RWPE1 (cell line): ENCODE measurements around the gene ROR1.
A peak's percentile ranks its signal among the peaks of the same experiment; 100 is the strongest.

Experiments
- CTCF ChIA-PET: fragments of 350-600 bp; sonication (Branson Sonifier 250); formaldehyde crosslinking; extraction: SDS; loops from one replicate; lab custom pipeline; 2021; lab: Yijun Ruan, JAX
- POLR2A ChIA-PET: fragments of 400-600 bp; formaldehyde crosslinking; extraction: SDS; loops from one replicate; lab custom pipeline; 2020; ENCODE audit warnings: antibody characterized with exemption; ENCODE audit not compliant: low non-redundant PET; lab: Yijun Ruan, JAX
- DNase-seq: peaks from one replicate; pipeline ENCODE4 v3.0.0; 2012; ENCODE audit warnings: low spot score
- H3K27ac ChIP-seq: fragments of 450-650 bp; 2 replicates; pipeline ENCODE4 v1.5.1; 2017
- CTCF ChIP-seq: fragments of 450-650 bp; conservative IDR thresholded peaks from 2 replicates; pipeline ENCODE4 v1.5.1; 2017; ENCODE audit warnings: low read depth, mild to moderate bottlenecking

Gene ROR1

GRCh38 chr1:64127297-64127696 is 353.5 kb downstream of the ROR1 start:
- POLR2A ChIA-PET, result no interaction called here
- DNase-seq, result no peak
- CTCF ChIA-PET, result no interaction called here
- no peak for TF ChIP-seq CTCF
- no peak overlapping the region for H3K27ac ChIP-seq

- TF ChIP-seq CTCF, result no peak
- no peak for DNase-seq
- ChIA-PET POLR2A (no interaction called here), CTCF (no interaction called here)
- H3K27ac ChIP-seq, result no peak overlapping the region
Measured at GRCh38 chr1:64129701-64130100, 355.9 kb downstream of the ROR1 start.

GRCh38 chr1:64131155-64131554 is 357.3 kb downstream of the ROR1 start:
- POLR2A ChIA-PET, result no interaction called here
- CTCF ChIA-PET, result no interaction called here

GRCh38 chr1:64133036-64133435 is 359.2 kb downstream of the ROR1 start:
- peak overlapping the region; percentile 83 for H3K27ac ChIP-seq
- ChIA-PET POLR2A (no interaction called here), CTCF (no interaction called here)
- peak; percentile 90 for DNase-seq
- no peak for TF ChIP-seq CTCF

More at GRCh38 chr1:64131155-64131554, 357.3 kb downstream of the ROR1 start:
- DNase-seq, result no peak
- no peak for TF ChIP-seq CTCF
- no peak overlapping the region for H3K27ac ChIP-seq

GRCh38 chr1:64135462-64136223 is 361.8 kb downstream of the ROR1 start:
- H3K27ac ChIP-seq, result no peak overlapping the region
- DNase-seq, result no peak
- TF ChIP-seq CTCF, result no peak
- ChIA-PET POLR2A (no interaction called here), CTCF (no interaction called here)

- H3K27ac ChIP-seq, result peak overlapping the region; percentile 33; the same call in 1 of the 2 replicates
- no peak for TF ChIP-seq CTCF
- ChIA-PET CTCF (interaction anchor here (0.6 to 2.1 kb wide), 7 partner anchors 34 to 1051 kb away, joined by 3 to 22 read pairs (median 4); partner anchors contain the start of gene ROR1), POLR2A (no interaction called here)
- DNase-seq, result no peak
Measured at GRCh38 chr1:64136296-64136695, 362.5 kb downstream of the ROR1 start.
